Gastrocnemius medialis (tissue), 4 donors: ENCODE measurements around the gene MAGI1. TPM values are rescaled to one million over a fixed set of nuclear protein-coding genes. Genes with fewer than 3 reads are reported as not detected.

ENCODE experiments used
- ATAC-seq, 2 donors: fragments of 150-250 bp; one replicate each; pipeline ENCODE4 v1.9.1; 2016
- DNase-seq, 2 donors: peaks; one replicate each; pipeline ENCODE4 v3.0.0-alpha.2; 2019
- H3K27ac ChIP-seq, 4 donors: fragments of 200-600 bp; sonication (generic); 1 replicate in 1 of 4; 2 replicates in 3 of 4; pipeline ENCODE4 v1.5.1; 2016 to 2018; ENCODE audit warnings: mild to moderate bottlenecking in 2 of 4, moderate library complexity in 1 of 4
- H3K27me3 ChIP-seq, 3 donors: fragments of 200-600 bp; sonication (generic) in 2 of 3; 1 replicate in 1 of 3; 2 replicates in 2 of 3; pipeline versions ENCODE4 v1.5.1 to v1.6.0; 2016 to 2019; ENCODE audit warnings: mild to moderate bottlenecking in 1 of 3, moderate library complexity in 1 of 3
- H3K36me3 ChIP-seq, 2 donors: fragments of 200-600 bp; sonication (generic) in 1 of 2; one replicate each; pipeline ENCODE4 v1.5.1; 2017 to 2018
- H3K4me1 ChIP-seq, 2 donors: fragments of 200-600 bp; sonication (generic) in 1 of 2; one replicate each; pipeline ENCODE4 v1.5.1; 2016 to 2017; ENCODE audit warnings: mild to moderate bottlenecking in 2 of 2
- H3K4me3 ChIP-seq, 4 donors: fragments of 200-600 bp; sonication (generic) in 3 of 4; 1 replicate in 1 of 4; 2 replicates in 3 of 4; pipeline ENCODE4 v1.5.1; 2016 to 2019; ENCODE audit warnings: mild to moderate bottlenecking in 2 of 4
- H3K9me3 ChIP-seq, 3 donors: fragments of 200-600 bp; sonication (generic) in 2 of 3; 1 replicate in 1 of 3; 2 replicates in 2 of 3; pipeline ENCODE4 v1.5.1; 2016 to 2019
- POLR2A ChIP-seq, 2 donors: fragments of 450-650 bp; IDR thresholded peaks; one replicate each; pipeline ENCODE4 v1.6.1; 2017; ENCODE audit warnings: antibody characterized with exemption in 2 of 2, mild to moderate bottlenecking in 2 of 2, moderate library complexity in 2 of 2
- in situ Hi-C, 4 donors: fragments of 200-750 bp; cut with MboI; loops; one replicate each; pipeline versions ENCODE4 v1.15.0 to v1.8.0; 2017; ENCODE audit warnings: low sequenced_read_pairs in 4 of 4
- intact Hi-C: fragments of 100-400 bp; cut with DNase I; formaldehyde crosslinking; loops from one replicate; pipeline ENCODE4 v1.15.1; 2023; ENCODE audit warnings: low total_unique reads
- total RNA-seq, 4 donors: library from RNA; depleted of rRNA; stranded (reverse); fragments of >200 nt; gene quantifications; one replicate each; pipeline versions ENCODE4 v1.1.0 to v1.2.3, GENCODE V29; 2016
- TF ChIP-seq, protein P1 (sequence below), 5 experiments: fragments of 450-650 bp in 3 of 5; fragments of 200-600 bp in 2 of 5; sonication (generic) in 2 of 5; IDR thresholded peaks in 4 of 5; conservative IDR thresholded peaks in 1 of 5; 1 replicate in 4 of 5; 2 replicates in 1 of 5; pipeline ENCODE4 v1.5.1; 2016 to 2019; ENCODE audit warnings: antibody characterized with exemption in 5 of 5, mild to moderate bottlenecking in 3 of 5, moderate library complexity in 3 of 5

Gene MAGI1
- total RNA-seq, 4 donors from 2014 or later, result 2.6 to 7.5 (median 3.9) TPM

DNA sequence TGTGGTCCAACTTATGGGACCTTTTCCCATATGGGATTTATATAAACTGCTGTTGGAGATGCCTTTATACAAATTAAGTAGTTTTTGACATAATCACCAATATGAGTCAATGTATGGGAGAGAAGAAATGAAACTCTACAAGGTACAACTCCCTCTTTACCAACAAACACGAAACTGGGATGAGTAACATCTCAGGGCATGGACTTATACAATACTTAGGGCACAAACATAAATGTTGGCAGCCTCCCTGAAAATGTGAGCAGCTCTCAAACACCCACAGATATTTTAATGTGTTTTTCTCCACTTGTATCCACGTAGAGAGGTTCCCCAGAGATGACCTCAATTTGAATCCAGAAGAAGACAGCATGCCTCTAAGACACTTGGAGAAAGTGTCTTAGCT, 161.6 kb downstream of the MAGI1 start:
- DNase-seq, result no peak
- intact Hi-C loops, result no loop called here
- TF ChIP-seq, protein P1, sequence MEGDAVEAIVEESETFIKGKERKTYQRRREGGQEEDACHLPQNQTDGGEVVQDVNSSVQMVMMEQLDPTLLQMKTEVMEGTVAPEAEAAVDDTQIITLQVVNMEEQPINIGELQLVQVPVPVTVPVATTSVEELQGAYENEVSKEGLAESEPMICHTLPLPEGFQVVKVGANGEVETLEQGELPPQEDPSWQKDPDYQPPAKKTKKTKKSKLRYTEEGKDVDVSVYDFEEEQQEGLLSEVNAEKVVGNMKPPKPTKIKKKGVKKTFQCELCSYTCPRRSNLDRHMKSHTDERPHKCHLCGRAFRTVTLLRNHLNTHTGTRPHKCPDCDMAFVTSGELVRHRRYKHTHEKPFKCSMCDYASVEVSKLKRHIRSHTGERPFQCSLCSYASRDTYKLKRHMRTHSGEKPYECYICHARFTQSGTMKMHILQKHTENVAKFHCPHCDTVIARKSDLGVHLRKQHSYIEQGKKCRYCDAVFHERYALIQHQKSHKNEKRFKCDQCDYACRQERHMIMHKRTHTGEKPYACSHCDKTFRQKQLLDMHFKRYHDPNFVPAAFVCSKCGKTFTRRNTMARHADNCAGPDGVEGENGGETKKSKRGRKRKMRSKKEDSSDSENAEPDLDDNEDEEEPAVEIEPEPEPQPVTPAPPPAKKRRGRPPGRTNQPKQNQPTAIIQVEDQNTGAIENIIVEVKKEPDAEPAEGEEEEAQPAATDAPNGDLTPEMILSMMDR (IDR thresholded peaks at IDR 0.05 in 4 of 5, conservative IDR thresholded peaks at IDR 0.05 in 1 of 5), result no peak
- no peak for TF ChIP-seq POLR2A (IDR thresholded peaks at IDR 0.05)
- no peaks in the 10 kb centered on the region for H3K27me3 ChIP-seq
- H3K4me3 ChIP-seq, result no peak overlapping the region
- no peaks in the 10 kb centered on the region for H3K36me3 ChIP-seq
- no peak for ATAC-seq
- peaks cover 4 to 12% of the 10 kb centered on the region in 2 donors for H3K4me1 ChIP-seq
- H3K9me3 ChIP-seq, result no peaks in the 10 kb centered on the region
- H3K27ac ChIP-seq, result no peak overlapping the region
- in situ Hi-C loops, result no loop called here

DNA sequence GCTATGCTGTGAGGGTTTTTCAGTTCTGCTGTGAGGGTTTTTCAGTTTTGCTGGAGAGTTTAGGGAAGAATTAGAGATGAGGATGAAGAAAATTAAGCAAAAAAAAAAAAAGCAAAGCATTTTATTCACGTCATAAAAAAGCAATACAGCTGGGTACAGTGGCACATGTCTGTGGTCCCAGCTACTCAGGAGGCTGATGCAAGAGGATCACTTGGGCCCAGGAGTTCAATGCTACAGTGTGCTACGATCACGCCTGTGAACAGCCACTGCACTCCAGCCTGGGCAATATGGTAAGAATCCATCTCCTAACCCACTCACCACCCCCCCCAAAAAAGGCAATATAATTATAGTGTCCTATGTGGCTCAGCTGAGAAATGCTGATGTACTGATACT, 162.7 kb downstream of the MAGI1 start:
- DNase-seq (no peak), ATAC-seq (no peak)
- TF ChIP-seq POLR2A (IDR thresholded peaks at IDR 0.05), result no peak
- TF ChIP-seq, protein P1 (IDR thresholded peaks at IDR 0.05 in 4 of 5, conservative IDR thresholded peaks at IDR 0.05 in 1 of 5), result no peak
- no peaks in the 10 kb centered on the region for H3K27me3 ChIP-seq
- H3K4me3 ChIP-seq, result no peak overlapping the region
- intact Hi-C loops (no loop called here), in situ Hi-C loops (no loop called here)
- H3K9me3 ChIP-seq, result no peaks in the 10 kb centered on the region
- no peaks in the 10 kb centered on the region for H3K36me3 ChIP-seq
- no peak overlapping the region for H3K27ac ChIP-seq
- peaks cover 6 to 15% of the 10 kb centered on the region in 2 donors for H3K4me1 ChIP-seq

DNA sequence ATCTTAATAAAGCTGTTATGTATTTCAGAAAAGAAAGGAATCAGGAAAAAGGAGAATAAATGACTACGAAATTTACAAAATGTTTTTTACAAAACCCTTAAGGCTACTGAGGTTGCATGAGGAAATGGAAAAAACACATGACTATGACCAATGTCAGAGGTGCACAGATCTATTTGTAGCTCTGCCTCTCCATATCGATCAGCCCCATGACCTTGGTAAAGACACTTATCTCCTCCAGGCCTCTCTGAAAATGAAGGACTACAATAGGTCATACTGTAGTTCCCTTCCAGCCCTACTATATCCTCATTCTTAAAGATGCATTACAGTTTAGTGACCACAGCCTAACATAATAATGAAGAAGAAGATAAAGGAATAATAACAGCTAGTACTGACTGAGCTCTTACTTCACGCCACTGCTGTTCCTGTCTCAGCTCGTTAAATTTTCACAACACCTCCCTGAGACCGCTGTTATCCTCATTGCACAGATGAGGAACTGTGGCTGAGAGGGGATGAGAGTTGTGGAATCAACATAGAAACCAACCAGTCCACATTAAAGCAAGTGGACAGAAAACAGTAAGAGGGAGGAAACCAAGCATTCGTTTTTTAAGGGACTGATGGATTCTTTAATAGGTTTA, 163.2 kb downstream of the MAGI1 start:
- in situ Hi-C loops, result no loop called here

DNA sequence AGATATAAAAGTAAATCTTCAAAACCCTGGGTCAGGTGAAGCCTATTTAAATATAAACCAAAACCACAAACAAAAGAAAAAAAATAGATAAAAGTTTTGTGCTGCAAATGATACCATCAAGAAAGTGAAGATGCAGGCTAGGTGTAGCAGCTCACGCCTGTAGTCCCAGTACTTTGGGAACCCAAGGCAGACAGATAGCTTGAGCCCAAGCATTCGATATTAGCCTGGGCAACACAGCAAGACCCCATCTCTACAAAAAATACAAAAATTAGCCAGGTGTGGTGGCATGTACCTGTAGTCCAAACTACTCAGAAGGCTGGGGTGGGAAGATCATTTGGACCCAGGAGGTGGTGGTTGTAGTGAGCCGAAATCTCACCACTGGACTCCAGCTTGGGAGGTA, 164.8 kb downstream of the MAGI1 start:
- H3K27ac ChIP-seq, result no peak overlapping the region
- H3K27me3 ChIP-seq, result no peaks in the 10 kb centered on the region
- in situ Hi-C loops (no loop called here), intact Hi-C loops (no loop called here)
- peaks cover 6 to 20% of the 10 kb centered on the region in 2 donors for H3K4me1 ChIP-seq
- DNase-seq (no peak), ATAC-seq (no peak)
- TF ChIP-seq, protein P1 (IDR thresholded peaks at IDR 0.05 in 4 of 5, conservative IDR thresholded peaks at IDR 0.05 in 1 of 5), result no peak
- TF ChIP-seq POLR2A (IDR thresholded peaks at IDR 0.05), result no peak
- H3K4me3 ChIP-seq, result no peak overlapping the region
- H3K9me3 ChIP-seq, result no peaks in the 10 kb centered on the region
- no peaks in the 10 kb centered on the region for H3K36me3 ChIP-seq

More for the DNA sequence above, 163.2 kb downstream of the MAGI1 start:
- no peaks in the 10 kb centered on the region for H3K9me3 ChIP-seq
- no peaks in the 10 kb centered on the region for H3K36me3 ChIP-seq
- H3K27ac ChIP-seq, result no peak overlapping the region
- no peak overlapping the region for H3K4me3 ChIP-seq
- intact Hi-C loops, result no loop called here
- no peak for DNase-seq
- H3K4me1 ChIP-seq, result peaks cover 6 to 20% of the 10 kb centered on the region in 2 donors
- TF ChIP-seq, protein P1 (IDR thresholded peaks at IDR 0.05 in 4 of 5, conservative IDR thresholded peaks at IDR 0.05 in 1 of 5), result no peak
- no peak for TF ChIP-seq POLR2A (IDR thresholded peaks at IDR 0.05)
- no peak for ATAC-seq
- no peaks in the 10 kb centered on the region for H3K27me3 ChIP-seq

DNA sequence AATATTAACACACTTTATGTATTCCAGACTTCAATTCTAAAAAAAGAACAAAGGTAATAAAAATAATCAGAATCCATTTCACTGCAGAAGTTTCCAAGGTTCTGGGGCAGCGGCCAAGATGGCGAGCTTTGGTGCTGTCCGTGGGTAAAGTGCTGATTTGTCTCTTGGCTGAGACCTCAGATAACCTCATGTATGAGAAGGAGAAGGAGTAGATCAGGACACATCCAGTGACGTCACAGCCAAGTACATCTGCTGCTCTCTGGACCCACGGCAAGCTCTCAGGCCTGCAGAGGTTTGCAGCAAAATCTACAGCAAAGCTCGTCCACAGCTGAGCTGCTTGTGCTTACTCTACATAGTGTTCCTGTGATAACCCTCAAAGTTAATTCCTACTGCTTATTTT, 165.7 kb downstream of the MAGI1 start:
- peaks cover 6 to 20% of the 10 kb centered on the region in 2 donors for H3K4me1 ChIP-seq
- H3K36me3 ChIP-seq, result no peaks in the 10 kb centered on the region
- in situ Hi-C loops (no loop called here), intact Hi-C loops (no loop called here)
- TF ChIP-seq, protein P1 (IDR thresholded peaks at IDR 0.05 in 4 of 5, conservative IDR thresholded peaks at IDR 0.05 in 1 of 5), result no peak
- TF ChIP-seq POLR2A (IDR thresholded peaks at IDR 0.05), result no peak
- ATAC-seq (no peak), DNase-seq (no peak)
- H3K27me3 ChIP-seq, result no peaks in the 10 kb centered on the region
- H3K4me3 ChIP-seq, result no peak overlapping the region
- H3K9me3 ChIP-seq, result no peaks in the 10 kb centered on the region
- H3K27ac ChIP-seq, result no peak overlapping the region
